ENCODE data around the gene ABHD12.

The ABHD12 gene

GRCh38 chr20:25299806-25300205, 90.8 kb downstream of the ABHD12 start:
- H3K4me3 ChIP-seq (ENCODE audit: low read depth, low read length) = no peak overlapping the region
- DNase-seq (ENCODE audit: low read depth) = peak; percentile 45
- peak; percentile 33 for TF ChIP-seq CTCF (conservative IDR thresholded peaks at IDR 0.05; ENCODE audit: low read depth, low read length)

GRCh38 chr20:25297141-25297905, 93.3 kb downstream of the ABHD12 start:
- peak; percentile 43 for DNase-seq (ENCODE audit: low read depth)
- TF ChIP-seq CTCF (conservative IDR thresholded peaks at IDR 0.05; ENCODE audit: low read depth, low read length) = no peak
- H3K4me3 ChIP-seq (ENCODE audit: low read depth, low read length) = no peak overlapping the region

DNA sequence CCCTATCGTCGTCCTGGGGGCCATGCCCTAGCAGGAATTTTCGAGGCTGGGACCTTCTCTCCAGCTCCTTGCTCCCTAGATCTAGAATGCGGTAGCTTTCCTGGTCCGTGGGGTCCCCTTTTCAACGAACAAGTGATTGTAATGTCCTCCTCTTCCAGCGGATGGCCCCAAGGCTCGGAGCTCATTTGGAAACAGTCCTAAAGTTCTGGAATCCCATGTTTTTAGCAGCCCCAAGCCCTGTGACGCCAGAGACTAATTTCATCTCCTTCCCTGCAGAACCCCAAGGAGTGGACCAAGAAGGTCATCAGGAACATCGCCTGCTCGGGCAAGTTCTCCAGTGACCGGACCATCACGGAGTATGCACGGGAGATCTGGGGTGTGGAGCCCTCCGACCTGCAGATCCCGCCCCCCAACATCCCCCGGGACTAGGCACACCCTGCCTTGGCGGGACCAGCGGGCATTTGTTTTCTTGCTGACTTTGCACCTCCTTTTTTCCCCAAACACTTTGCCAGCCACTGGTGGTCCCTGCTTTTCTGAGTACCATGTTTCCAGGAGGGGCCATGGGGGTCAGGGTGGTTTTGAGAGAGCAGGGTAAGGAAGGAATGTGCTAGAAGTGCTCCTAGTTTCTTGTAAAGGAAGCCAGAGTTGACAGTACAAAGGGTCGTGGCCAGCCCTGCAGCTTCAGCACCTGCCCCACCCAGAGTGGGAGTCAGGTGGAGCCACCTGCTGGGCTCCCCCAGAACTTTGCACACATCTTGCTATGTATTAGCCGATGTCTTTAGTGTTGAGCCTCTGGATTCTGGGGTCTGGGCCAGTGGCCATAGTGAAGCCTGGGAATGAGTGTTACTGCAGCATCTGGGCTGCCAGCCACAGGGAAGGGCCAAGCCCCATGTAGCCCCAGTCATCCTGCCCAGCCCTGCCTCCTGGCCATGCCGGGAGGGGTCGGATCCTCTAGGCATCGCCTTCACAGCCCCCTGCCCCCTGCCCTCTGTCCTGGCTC, 94.2 kb downstream of the ABHD12 start:
- H3K4me3 ChIP-seq (ENCODE audit: low read depth, low read length) = no peak overlapping the region
- peak; percentile 57 for DNase-seq (ENCODE audit: low read depth)
- TF ChIP-seq CTCF (conservative IDR thresholded peaks at IDR 0.05; ENCODE audit: low read depth, low read length) = peak; percentile 59

DNA sequence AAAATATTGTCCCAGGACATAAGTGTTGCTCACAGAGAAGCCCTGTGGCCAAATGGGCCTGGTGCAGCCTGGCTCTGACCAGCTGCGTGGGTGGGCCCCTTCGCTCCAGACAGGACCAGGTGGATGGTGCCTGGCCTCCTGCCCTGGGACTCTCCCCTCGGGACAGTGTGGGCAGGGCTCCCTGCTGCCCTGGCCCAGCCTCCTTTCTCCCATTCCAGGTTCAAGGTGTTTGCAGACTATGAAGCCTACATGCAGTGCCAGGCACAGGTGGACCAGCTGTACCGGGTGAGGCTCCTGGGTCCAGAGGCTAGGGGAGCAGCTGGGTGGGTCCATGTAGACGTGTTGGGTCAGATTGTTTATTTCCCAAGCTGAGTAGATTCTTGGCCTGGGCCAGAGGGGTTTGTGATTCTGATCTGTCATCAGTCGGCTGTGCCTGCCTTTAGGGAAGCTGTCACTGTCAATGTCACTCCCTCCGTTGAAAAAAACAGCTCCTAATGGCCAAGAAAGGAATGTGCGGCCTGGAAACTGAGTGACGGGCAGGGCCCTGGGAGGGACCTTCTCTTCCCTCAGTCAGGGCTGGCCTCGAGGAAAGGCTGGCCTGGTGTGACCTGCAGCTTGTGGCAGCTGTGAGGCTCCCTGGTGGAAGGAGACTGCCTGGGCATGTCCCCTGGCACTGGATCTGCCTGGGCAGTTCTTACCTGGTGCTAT, 95.1 kb downstream of the ABHD12 start:
- no peak for DNase-seq (ENCODE audit: low read depth)
- no peak for TF ChIP-seq CTCF (conservative IDR thresholded peaks at IDR 0.05; ENCODE audit: low read depth, low read length)
- no peak overlapping the region for H3K4me3 ChIP-seq (ENCODE audit: low read depth, low read length)

GRCh38 chr20:25294459-25295385, 95.9 kb downstream of the ABHD12 start:
- no peak overlapping the region for H3K4me3 ChIP-seq (ENCODE audit: low read depth, low read length)
- peak; percentile 94 for TF ChIP-seq CTCF (conservative IDR thresholded peaks at IDR 0.05; ENCODE audit: low read depth, low read length)
- peak; percentile 68 for DNase-seq (ENCODE audit: low read depth)

Measured in choroid plexus epithelial cell (primary cell).